Measurements from ENCODE around the gene APEH. TPM values are rescaled to one million over a fixed set of nuclear protein-coding genes. Genes with fewer than 3 reads are reported as not detected.

Gene APEH
- polyA plus RNA-seq, 2 of the 4 experiments (the other 2 are of a cell fraction): 60.8 to 64.9 TPM

GRCh38 chr3:49647741-49648140 lies 26.4 kb upstream of the APEH start:
- Histone ChIP-seq H3K9me3 (no peaks in the 10 kb centered on the region), H3K27ac (no peak overlapping the region), H3K4me2 (no peak overlapping the region), H3K4me1 (no peaks in the 10 kb centered on the region), H3K4me3 (no peak overlapping the region)
- no peak for DNase-seq (ENCODE audit: low read depth in 1 of 2, low spot score in 1 of 2)
- WGBS (ENCODE audit: missing lambda C conversion rate): 81% methylated on average over 2 of the region's 2 CpGs
- TF ChIP-seq ZFP36 (IDR thresholded peaks at IDR 0.05; ENCODE audit: borderline replicate concordance, partially characterized antibody): no peak
- no peak for TF ChIP-seq HOXB13 (CRISPR knock-in tag; IDR thresholded peaks at IDR 0.05; ENCODE audit: low read depth)
- no peak for TF ChIP-seq POLR2A (IDR thresholded peaks at IDR 0.05; ENCODE audit: low read length)
- TF ChIP-seq SMC3 (IDR thresholded peaks at IDR 0.05): no peak
- TF ChIP-seq ZNF302 (CRISPR knock-in tag; IDR thresholded peaks at IDR 0.05): no peak
- POLR2A ChIA-PET: no interaction called here
- CTCF ChIA-PET: interaction anchor here (0.6 to 2.3 kb wide), 2 partner anchors 108 to 110 kb away, joined by 3 to 6 read pairs; no protein-coding TSS in a partner anchor
- ATAC-seq: no peak
- no peak for FAIRE-seq

- WGBS (ENCODE audit: missing lambda C conversion rate): 51% methylated on average over 2 of the region's 3 CpGs
- no peak for FAIRE-seq
- TF ChIP-seq HEYL (CRISPR knock-in tag; IDR thresholded peaks at IDR 0.05) (no peak), KDM1A (IDR thresholded peaks at IDR 0.05; ENCODE audit: low read depth) (no peak), ESRRA (IDR thresholded peaks at IDR 0.05; ENCODE audit: borderline replicate concordance, low read length) (no peak), CHD2 (IDR thresholded peaks at IDR 0.05; ENCODE audit: low read length, partially characterized antibody) (no peak), RCOR1 (IDR thresholded peaks at IDR 0.05; ENCODE audit: low read depth, low read length) (no peak), CBX2 (IDR thresholded peaks at IDR 0.05; ENCODE audit: borderline replicate concordance, low read depth) (no peak), RNF2 (IDR thresholded peaks at IDR 0.05; ENCODE audit: borderline replicate concordance, low read depth) (no peak)
Measured at GRCh38 chr3:49648354-49649019, 25.7 kb upstream of the APEH start.

GRCh38 chr3:49649576-49649975 lies 24.6 kb upstream of the APEH start:
- H3K9me3 ChIP-seq: no peaks in the 10 kb centered on the region
- DNase-seq (ENCODE audit: low read depth in 1 of 2, low spot score in 1 of 2) (no peak), ATAC-seq (no peak), FAIRE-seq (no peak)
- ChIA-PET CTCF (no interaction called here), POLR2A (no interaction called here)
- no peaks in the 10 kb centered on the region for H3K4me1 ChIP-seq
- H3K4me3 ChIP-seq: no peak overlapping the region
- H3K27ac ChIP-seq: peak overlapping the region in 1 of 2 experiments; percentile 27; a peak in 3 of 6 replicates
- no peak for TF ChIP-seq RCOR1 (IDR thresholded peaks at IDR 0.05; ENCODE audit: low read depth, low read length)
- no peak for TF ChIP-seq CBX2 (IDR thresholded peaks at IDR 0.05; ENCODE audit: borderline replicate concordance, low read depth)
- no peak for TF ChIP-seq JUNB (IDR thresholded peaks at IDR 0.05)
- no CpG with 5 or more reads among the region's 1 CpG for WGBS (ENCODE audit: missing lambda C conversion rate)
- H3K4me2 ChIP-seq: no peak overlapping the region

More at GRCh38 chr3:49648354-49649019, 25.7 kb upstream of the APEH start:
- no peak for ATAC-seq
- Histone ChIP-seq H3K4me3 (no peak overlapping the region), H3K4me2 (no peak overlapping the region), H3K4me1 (no peaks in the 10 kb centered on the region), H3K9me3 (no peaks in the 10 kb centered on the region), H3K27ac (no peak overlapping the region)
- no peak for DNase-seq (ENCODE audit: low read depth in 1 of 2, low spot score in 1 of 2)
- ChIA-PET CTCF (interaction anchor here (1.0 kb wide), 1 partner anchor 16 kb away, joined by 3 read pairs; no protein-coding TSS in a partner anchor), POLR2A (no interaction called here)

GRCh38 chr3:49650177-49650576 lies 24.0 kb upstream of the APEH start:
- 73% methylated on average over 1 of the region's 1 CpG for WGBS (ENCODE audit: missing lambda C conversion rate)
- Histone ChIP-seq H3K4me3 (no peak overlapping the region), H3K4me1 (no peaks in the 10 kb centered on the region), H3K27ac (no peak overlapping the region), H3K4me2 (no peak overlapping the region), H3K9me3 (no peaks in the 10 kb centered on the region)
- TF ChIP-seq CEBPB (IDR thresholded peaks at IDR 0.05) (no peak), E2F6 (IDR thresholded peaks at IDR 0.05; ENCODE audit: borderline replicate concordance, low read depth) (no peak), ZC3H11A (IDR thresholded peaks at IDR 0.05) (no peak), RCOR1 (IDR thresholded peaks at IDR 0.05; ENCODE audit: low read depth, low read length) (no peak), HDAC2 (IDR thresholded peaks at IDR 0.05) (no peak), REST (IDR thresholded peaks at IDR 0.05) (no peak), FOSB (CRISPR knock-in tag; IDR thresholded peaks at IDR 0.05) (no peak)
- ChIA-PET CTCF (no interaction called here), POLR2A (no interaction called here)
- FAIRE-seq (no peak), DNase-seq (ENCODE audit: low read depth in 1 of 2, low spot score in 1 of 2) (no peak), ATAC-seq (no peak)

Data from A549 (cell line).